ENCODE results near the gene CYCS. TPM values are rescaled to one million over a fixed set of nuclear protein-coding genes. Genes with fewer than 3 reads are reported as not detected.
"Not testable (repeated sequence)": the region's sequence is repeated elsewhere in the genome, so short reads cannot be mapped to it uniquely, and the experiment has no call there.

CYCS gene
- total RNA-seq, 2 donors from 2014 or later: 147 to 158 TPM

DNA sequence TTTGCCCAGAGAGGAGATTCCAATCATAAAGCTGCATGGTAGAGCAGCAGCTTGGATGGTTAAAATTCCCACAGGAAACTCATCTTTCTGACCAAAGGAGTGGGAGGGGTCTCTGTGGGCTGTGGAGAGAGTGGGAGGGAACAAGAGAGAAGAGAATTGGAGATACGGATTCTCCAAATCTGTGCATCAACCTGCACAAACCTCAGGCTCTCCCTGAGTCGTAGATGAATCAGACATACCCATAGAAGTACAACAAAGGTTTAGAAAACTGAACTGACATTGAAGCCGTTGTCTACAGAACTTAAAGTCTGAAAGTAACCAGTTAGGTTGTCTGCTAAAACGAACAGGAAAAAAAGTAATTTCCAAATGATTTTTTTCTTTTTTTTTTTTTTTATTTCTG, 41.9 kb downstream of the CYCS start:
- Mint-ChIP-seq H3K4me3 (no peak overlapping the region), H3K9me3 (no peaks in the 10 kb centered on the region), H3K4me1 (ENCODE audit: low read depth) (no peaks in the 10 kb centered on the region), H3K36me3 (ENCODE audit: insufficient read depth in 2 of 2) (no peaks in the 10 kb centered on the region), H3K27me3 (ENCODE audit: low read depth) (peaks cover 1% of the 10 kb centered on the region), H3K27ac (no peak overlapping the region)
- ATAC-seq (replicated peaks in 1 of 2) (no peak), DNase-seq (no peak)

DNA sequence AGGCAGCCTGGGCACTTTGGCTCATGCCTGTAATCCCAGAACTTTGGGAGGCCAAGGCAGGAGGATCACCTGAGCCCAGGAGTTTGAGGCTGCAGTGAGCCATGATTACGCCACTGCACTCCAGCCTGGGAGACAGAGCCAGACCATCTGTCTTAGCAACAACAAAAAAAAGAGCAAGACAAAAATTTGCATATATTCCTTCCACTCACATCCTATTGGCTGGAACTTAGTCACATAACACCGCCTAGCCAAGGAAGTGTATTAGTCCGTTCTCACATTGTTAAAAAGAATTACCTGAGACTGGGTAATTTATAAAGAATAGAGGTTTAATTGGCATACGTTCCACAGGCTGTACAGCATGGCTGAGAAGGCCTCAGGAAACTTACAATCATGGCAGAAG, 43.0 kb downstream of the CYCS start:
- not testable (repeated sequence) for ATAC-seq (replicated peaks in 1 of 2); DNase-seq; H3K4me3 Mint-ChIP-seq; H3K9me3 Mint-ChIP-seq; H3K4me1 Mint-ChIP-seq (ENCODE audit: low read depth); H3K36me3 Mint-ChIP-seq (ENCODE audit: insufficient read depth in 2 of 2); H3K27ac Mint-ChIP-seq
- H3K27me3 Mint-ChIP-seq (ENCODE audit: low read depth): peaks cover 10% of the 10 kb centered on the region

DNA sequence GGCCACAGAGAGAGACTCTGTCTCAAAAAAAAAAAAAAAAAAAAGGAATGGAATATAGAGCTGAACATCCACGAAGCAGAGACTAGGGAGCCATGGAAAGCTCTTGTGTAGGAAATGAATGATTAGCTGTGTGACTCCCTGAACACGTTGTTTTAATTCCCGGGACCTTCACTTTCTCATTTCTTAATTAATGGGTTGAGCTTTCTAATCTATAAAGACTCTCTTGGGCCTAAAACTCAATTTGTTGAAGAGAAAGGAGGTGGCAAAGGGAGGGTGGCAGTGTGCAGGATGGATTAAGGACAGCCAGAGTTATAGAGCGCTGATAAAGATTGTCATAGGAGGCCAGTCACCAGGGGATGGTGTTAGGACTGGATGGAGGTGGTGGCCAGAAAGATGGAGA, 48.0 kb downstream of the CYCS start:
- Mint-ChIP-seq H3K27ac (no peak overlapping the region), H3K4me1 (ENCODE audit: low read depth) (peaks cover 33% of the 10 kb centered on the region), H3K9me3 (peaks cover 0 to 6% of the 10 kb centered on the region in 2 donors), H3K4me3 (no peak overlapping the region), H3K36me3 (ENCODE audit: insufficient read depth in 2 of 2) (no peaks in the 10 kb centered on the region), H3K27me3 (ENCODE audit: low read depth) (peaks cover 12% of the 10 kb centered on the region)
- no peak for ATAC-seq (replicated peaks in 1 of 2)
- no peak for DNase-seq

DNA sequence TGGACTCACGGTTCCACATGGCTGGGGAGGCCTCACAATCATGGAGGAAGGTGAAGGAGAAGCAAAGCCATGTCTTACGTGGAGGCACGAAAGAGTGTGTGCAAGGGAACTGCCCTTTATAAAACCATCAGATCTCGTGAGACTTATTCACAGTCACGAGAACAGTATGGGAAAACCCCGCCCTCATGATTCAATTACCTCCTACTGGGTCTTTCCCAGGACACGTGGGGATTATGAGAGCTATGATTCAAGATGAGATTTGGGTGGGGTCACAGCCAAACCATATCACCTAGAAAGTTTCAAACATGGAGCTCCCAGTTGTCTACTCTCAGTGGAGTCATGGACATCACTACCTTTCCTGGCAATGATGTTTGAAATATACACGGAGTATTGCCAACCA, 49.6 kb downstream of the CYCS start:
- H3K36me3 Mint-ChIP-seq (ENCODE audit: insufficient read depth in 2 of 2): no peaks in the 10 kb centered on the region
- H3K27ac Mint-ChIP-seq: peak overlapping the region; percentile 25
- DNase-seq (peak; percentile 41 to 50), ATAC-seq (replicated peaks in 1 of 2) (peak; percentile 58 to 73)
- H3K4me1 Mint-ChIP-seq (ENCODE audit: low read depth): peaks cover 33% of the 10 kb centered on the region
- peak overlapping the region; percentile 12 to 14 for H3K4me3 Mint-ChIP-seq
- H3K9me3 Mint-ChIP-seq: peaks cover 0 to 6% of the 10 kb centered on the region in 2 donors
- peaks cover 12% of the 10 kb centered on the region for H3K27me3 Mint-ChIP-seq (ENCODE audit: low read depth)

DNA sequence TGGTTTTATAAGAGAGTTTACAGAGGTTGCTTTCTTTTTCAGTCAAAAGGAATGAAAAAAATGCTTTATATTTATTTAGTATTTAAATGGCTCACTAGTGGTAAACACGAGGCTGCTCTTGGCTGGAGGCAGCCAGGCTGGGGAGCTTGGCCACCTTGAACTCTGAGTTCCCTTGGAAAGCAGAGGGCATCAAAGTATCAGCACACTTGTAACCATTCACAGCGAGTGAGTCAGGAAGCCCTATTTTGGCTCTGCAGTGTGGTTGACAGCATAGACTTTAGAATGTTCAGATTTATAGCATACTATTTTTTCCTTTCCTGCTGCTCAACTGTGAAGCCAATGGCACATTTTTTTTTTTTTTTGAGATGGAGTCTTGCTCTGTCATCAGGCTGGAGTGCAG, 51.6 kb downstream of the CYCS start:
- no peaks in the 10 kb centered on the region for H3K36me3 Mint-ChIP-seq (ENCODE audit: insufficient read depth in 2 of 2)
- peaks cover 12% of the 10 kb centered on the region for H3K27me3 Mint-ChIP-seq (ENCODE audit: low read depth)
- ATAC-seq (replicated peaks in 1 of 2): peak; percentile 42 to 43
- H3K4me3 Mint-ChIP-seq: no peak overlapping the region
- DNase-seq: no peak
- H3K27ac Mint-ChIP-seq: no peak overlapping the region
- peaks cover 33% of the 10 kb centered on the region for H3K4me1 Mint-ChIP-seq (ENCODE audit: low read depth)
- peaks cover 0 to 6% of the 10 kb centered on the region in 2 donors for H3K9me3 Mint-ChIP-seq

Other genes with a start within 250 kb of the CYCS start
- 10 to 100 TPM; 52.9 to 53.0 TPM for gene OSBPL3, start 145.1 kb downstream of the CYCS start, total RNA-seq
- not detected for gene NPVF, start 103.2 kb upstream of the CYCS start, total RNA-seq

Data from activated T-cell treated with anti-CD3 and anti-CD28 coated beads, Interleukin-2, amount 50 U/mL, for 72 hours (primary cell).